Activated CD4-positive, CD25-positive, alpha-beta regulatory T cell treated with anti-CD3 and anti-CD28 coated beads, Interleukin-2, amount 50 U/mL, for 72 hours (primary cell): Measurements from ENCODE around the gene HIVEP3.

Source experiments
- DNase-seq: peaks from one replicate; pipeline ENCODE4 v3.0.0; 2021

The HIVEP3 gene

GRCh38 chr1:41471658-41472057 lies 447.1 kb downstream of the HIVEP3 start:
- no peak for DNase-seq

DNA sequence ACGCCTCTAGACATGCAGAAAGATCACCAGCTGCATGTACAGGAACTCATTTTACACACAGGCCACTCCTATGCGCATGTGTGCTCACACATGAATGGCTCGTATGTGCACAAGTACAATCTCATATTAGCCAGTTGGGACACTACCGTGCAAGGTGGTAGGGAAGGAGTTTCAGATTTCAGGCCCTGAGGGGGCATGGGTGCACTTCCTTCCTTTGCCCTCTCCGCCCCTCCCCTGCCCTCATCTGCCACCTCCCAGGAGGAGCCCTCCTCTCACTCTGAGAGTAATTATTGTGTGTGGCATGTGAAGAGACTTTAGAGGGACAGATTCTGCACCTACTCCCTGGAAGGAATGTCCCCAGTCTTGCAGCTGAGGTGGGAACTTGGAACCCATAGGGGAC lies 449.0 kb downstream of the HIVEP3 start:
- DNase-seq = no peak

- DNase-seq = no peak
These were observed 450.5 kb downstream of the HIVEP3 start for GRCh38 chr1:41468122-41468762.

DNA sequence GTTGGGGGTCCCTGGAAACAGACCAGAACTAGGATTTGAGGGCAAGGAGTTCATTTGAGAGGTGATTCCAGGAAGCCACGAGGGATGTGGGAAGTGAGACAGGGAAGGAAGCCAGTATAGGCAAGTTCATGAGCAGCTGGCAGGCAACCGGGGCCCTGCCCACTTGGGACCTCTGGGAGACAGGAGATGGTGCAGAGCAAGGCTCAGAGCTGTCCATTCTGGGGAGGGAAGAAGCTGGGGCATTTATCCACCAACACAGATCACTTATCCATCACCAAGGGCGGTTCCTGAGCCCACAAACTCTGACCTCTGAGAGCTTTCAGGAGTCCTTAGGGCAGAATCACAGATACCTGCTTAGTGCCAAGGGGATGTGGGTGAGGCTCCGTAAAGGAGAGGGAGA lies 451.0 kb downstream of the HIVEP3 start:
- DNase-seq = no peak

DNA sequence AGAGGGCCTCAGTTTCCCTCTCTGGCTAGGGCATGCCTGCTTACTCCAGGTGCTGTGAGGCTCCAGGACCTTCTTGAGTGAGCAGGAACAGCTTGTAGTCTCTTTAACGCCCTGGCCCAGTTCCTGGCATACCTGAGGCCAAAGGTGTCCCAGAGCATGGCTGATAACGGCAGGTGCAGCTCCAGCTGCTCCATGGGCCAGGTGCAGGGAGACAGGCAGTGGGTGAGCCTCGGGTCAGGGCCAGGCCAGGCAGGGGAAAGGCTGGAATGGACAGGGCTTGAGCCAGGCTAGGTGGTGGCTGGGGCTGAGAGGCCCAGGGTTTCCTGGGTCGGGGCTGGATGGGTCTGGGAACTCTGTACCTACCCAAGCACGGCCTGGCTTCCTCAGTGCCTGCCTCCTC lies 452.6 kb downstream of the HIVEP3 start:
- DNase-seq = no peak

DNA sequence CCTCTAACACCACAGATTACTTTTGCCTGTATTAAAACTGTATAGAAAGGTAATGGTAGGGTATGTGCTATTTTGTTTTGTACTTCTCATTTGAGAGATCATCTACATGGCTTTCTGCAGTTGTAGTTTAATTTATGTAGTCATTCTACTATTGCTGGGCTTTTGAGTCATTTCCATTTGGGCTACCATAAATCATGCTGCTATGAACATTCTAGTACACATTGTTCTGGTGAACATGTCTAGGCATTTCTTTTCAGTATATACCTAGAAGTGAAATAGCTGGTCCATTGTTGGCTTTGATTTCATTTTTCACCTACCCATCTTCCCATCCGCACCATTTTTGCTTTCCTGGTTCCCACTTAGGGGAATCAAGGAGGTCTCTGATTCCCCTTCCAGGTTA lies 453.0 kb downstream of the HIVEP3 start:
- DNase-seq = no peak

GRCh38 chr1:41464885-41465284 lies 453.8 kb downstream of the HIVEP3 start:
- no peak for DNase-seq

DNA sequence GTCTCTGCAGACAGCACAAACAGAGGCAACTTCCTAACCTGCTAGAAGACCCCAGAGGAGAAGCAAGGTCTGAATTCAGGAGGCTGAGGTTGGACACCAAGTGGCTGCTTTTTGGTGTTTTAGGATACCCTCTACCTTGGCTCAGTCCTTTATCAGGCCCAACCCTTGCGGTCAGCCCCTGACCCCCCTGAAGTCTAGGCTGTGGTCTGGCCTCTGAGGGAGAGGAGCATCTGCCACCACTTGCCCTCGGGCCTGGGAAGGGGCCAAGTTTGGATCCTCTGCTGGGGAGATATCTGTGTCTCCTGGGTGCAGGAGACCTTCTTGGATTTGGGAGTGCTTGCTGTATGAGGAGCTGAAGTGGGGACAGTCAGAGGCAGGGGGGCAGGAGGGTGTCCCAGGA lies 455.2 kb downstream of the HIVEP3 start:
- no peak for DNase-seq

DNA sequence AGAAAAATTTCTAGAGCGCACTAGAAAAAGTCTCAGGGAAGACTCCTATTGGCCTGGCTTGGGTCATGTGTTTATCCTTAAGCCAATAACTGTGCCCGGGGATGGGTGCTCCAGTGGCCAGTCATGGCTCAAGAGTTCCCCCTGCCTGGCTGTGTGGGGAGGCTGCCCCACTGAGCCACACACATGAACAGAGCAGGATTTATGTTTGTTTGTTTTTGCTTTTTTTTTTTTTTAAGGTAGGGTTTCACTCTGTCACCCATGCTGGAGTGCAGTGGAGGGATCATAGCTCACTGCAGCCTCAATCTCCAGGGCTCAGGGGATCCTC lies 456.1 kb downstream of the HIVEP3 start:
- no peak for DNase-seq

GRCh38 chr1:41461790-41462679 lies 456.7 kb downstream of the HIVEP3 start:
- no peak for DNase-seq

GRCh38 chr1:41456847-41457540 lies 461.7 kb downstream of the HIVEP3 start:
- no peak for DNase-seq
